Esophagus muscularis mucosa (tissue), 3 donors: ENCODE results near the gene SPG11.

Experiments
- POLR2A ChIP-seq: fragments of 450-650 bp; IDR thresholded peaks from one replicate; pipeline ENCODE4 v1.6.1; 2017; ENCODE audit warnings: antibody characterized with exemption, moderate library complexity, mild to moderate bottlenecking, low read depth
- POLR2AphosphoS5 ChIP-seq, 2 donors: sonication (generic); formaldehyde crosslinking; IDR thresholded peaks; one replicate each; pipeline ENCODE4 v1.6.1; 2017; ENCODE audit warnings: antibody characterized with exemption in 2 of 2
- TF ChIP-seq, protein P1 (sequence below), 3 experiments: fragments of 200-600 bp in 2 of 3; fragments of 450-650 bp in 1 of 3; sonication (generic) in 2 of 3; IDR thresholded peaks; one replicate each; pipeline ENCODE4 v1.5.1; 2017 to 2019; ENCODE audit warnings: antibody characterized with exemption in 3 of 3, mild to moderate bottlenecking in 2 of 3, moderate library complexity in 1 of 3

DNA sequence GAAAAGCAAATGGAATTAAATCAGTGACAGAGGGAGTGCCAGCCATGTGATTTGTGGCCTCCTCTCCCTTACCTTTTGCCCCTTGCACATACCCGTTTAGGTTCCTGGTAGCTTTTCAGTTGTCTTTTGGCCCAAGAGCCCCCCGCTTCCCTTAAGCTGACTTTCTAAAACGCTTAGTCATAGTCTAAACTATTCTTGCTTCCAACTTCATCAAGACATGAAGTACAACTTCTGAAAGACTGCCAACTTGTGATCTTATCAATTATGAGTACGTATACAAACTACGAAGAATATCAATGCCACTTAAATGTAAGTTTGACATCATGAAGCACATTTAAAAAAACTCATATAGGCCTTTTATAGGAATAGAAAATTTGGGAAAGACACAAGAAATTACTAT, 64.6 kb downstream of the SPG11 start:
- TF ChIP-seq, protein P1, sequence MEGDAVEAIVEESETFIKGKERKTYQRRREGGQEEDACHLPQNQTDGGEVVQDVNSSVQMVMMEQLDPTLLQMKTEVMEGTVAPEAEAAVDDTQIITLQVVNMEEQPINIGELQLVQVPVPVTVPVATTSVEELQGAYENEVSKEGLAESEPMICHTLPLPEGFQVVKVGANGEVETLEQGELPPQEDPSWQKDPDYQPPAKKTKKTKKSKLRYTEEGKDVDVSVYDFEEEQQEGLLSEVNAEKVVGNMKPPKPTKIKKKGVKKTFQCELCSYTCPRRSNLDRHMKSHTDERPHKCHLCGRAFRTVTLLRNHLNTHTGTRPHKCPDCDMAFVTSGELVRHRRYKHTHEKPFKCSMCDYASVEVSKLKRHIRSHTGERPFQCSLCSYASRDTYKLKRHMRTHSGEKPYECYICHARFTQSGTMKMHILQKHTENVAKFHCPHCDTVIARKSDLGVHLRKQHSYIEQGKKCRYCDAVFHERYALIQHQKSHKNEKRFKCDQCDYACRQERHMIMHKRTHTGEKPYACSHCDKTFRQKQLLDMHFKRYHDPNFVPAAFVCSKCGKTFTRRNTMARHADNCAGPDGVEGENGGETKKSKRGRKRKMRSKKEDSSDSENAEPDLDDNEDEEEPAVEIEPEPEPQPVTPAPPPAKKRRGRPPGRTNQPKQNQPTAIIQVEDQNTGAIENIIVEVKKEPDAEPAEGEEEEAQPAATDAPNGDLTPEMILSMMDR (IDR thresholded peaks at IDR 0.05): no peak
- no peak for TF ChIP-seq POLR2A
- no peak for TF ChIP-seq POLR2AphosphoS5 (IDR thresholded peaks at IDR 0.05)
